ENCODE data around the gene PDE10A.

DNA sequence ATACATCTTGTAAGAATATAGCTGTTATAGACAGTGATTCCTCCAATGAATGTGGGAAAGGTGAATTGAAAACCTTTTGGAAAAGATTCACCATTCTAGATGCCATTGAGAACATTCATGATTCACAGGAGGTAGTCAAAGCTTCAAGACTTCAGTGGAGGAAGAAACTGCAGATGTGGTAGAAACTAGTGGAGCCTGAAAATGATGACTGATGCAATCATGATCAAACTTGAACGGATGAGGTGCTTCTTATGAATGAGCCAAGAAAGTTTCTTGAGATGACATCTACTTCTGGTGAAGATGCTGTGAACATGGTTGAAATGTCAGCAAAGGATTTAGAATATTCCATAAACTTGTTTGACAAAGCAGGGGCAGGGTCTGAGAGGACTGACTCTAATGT lies 286.9 kb downstream of the PDE10A start:
- TF ChIP-seq, protein P1, sequence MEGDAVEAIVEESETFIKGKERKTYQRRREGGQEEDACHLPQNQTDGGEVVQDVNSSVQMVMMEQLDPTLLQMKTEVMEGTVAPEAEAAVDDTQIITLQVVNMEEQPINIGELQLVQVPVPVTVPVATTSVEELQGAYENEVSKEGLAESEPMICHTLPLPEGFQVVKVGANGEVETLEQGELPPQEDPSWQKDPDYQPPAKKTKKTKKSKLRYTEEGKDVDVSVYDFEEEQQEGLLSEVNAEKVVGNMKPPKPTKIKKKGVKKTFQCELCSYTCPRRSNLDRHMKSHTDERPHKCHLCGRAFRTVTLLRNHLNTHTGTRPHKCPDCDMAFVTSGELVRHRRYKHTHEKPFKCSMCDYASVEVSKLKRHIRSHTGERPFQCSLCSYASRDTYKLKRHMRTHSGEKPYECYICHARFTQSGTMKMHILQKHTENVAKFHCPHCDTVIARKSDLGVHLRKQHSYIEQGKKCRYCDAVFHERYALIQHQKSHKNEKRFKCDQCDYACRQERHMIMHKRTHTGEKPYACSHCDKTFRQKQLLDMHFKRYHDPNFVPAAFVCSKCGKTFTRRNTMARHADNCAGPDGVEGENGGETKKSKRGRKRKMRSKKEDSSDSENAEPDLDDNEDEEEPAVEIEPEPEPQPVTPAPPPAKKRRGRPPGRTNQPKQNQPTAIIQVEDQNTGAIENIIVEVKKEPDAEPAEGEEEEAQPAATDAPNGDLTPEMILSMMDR (IDR thresholded peaks at IDR 0.05; ENCODE audit: poor library complexity) = no peak
- TF ChIP-seq EZH2phosphoT487 (IDR thresholded peaks at IDR 0.05; ENCODE audit: low read depth, severe bottlenecking, unreplicated experiment) = no peak
